DND-41 (cell line): ENCODE data around the gene ANKDD1A.

Experiments used
- CTCF ChIP-seq: IDR thresholded peaks from 2 replicates; pipeline ENCODE4 v1.5.1; 2012; ENCODE audit warnings: borderline replicate concordance, low read length, moderate library complexity, mild to moderate bottlenecking; ENCODE audit not compliant: poor library complexity, severe bottlenecking; ENCODE audit errors: extremely low read depth
- EZH2 ChIP-seq: IDR thresholded peaks from 3 replicates; pipeline ENCODE4 v1.6.1; 2012; ENCODE audit warnings: borderline replicate concordance, low read depth, mild to moderate bottlenecking, moderate library complexity, low read length, inconsistent platforms; ENCODE audit not compliant: severe bottlenecking

GRCh38 chr15:64975390-64975789, 63.7 kb downstream of the ANKDD1A start:
- TF ChIP-seq CTCF, result no peak
- TF ChIP-seq EZH2, result no peak
